GM18907 (cell line): Measurements from ENCODE around the gene MAPKAP1.
"Not testable (repeated sequence)": the region's sequence is repeated elsewhere in the genome, so short reads cannot be mapped to it uniquely, and the experiment has no call there.

Experiments
- ATAC-seq: cut with Tn5 transposase; IDR thresholded peaks from one replicate; pipeline ENCODE4 v1.9.1; 2021; ENCODE audit warnings: mild to moderate bottlenecking, moderate library complexity; ENCODE audit not compliant: unreplicated experiment

The MAPKAP1 gene

GRCh38 chr9:125421591-125422181 is 285.3 kb downstream of the MAPKAP1 start:
- no peak for ATAC-seq

DNA sequence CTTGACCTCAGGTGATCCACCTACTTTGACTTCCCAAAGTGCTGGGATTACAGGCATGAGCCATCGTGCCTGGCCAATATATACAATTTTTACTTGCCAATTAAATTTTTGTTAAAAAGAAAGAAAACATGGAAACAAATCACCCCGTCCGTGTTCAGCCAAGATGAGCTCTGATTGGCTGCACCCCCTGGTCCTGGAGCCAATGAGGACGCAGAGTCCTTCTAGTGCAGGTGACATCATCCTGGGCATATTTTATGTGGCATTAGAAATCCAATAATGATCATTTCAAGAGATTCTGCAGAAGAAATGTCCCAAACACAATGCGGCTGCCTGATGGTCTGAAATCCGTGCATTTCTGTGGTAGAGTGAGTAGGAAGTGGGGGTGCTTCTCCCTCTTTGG is 285.8 kb downstream of the MAPKAP1 start:
- ATAC-seq = no peak

DNA sequence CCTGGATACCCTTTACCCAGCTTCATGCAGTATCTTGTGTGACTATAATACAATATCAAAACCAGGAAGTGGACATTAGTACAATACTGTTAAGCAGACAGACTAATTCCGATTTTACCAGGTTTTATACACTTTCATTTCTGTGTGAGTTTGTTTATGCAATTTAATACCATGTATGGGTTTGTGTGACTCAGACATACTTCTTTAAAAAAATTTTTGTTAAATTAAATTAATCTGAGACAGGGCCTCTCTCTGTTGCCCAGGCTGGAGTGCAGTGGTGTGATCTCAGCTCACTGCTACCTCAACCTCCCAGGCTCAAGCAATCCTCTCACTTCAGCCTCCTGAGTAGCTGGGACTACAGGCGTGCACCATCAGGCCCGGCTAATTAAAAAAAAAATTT is 288.6 kb downstream of the MAPKAP1 start:
- ATAC-seq = no peak

DNA sequence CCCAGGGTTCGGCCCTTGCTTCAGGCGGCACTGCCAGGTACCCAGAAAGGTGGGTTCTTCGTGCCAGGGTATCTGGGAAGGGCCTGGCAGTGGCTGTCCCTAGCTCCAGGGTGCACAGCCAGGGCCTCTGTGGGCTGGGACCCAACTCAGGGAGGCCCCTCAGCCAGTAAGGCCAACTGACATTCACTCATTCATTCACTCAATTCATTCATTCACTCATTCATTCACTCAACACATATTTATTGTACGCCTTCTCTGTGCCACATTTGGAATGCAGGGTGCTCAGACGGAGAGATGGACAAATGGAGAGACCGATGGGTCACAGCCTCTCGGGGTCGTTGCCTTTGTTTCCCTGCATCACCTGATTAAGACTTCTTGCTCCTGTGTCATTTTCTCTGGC is 290.5 kb downstream of the MAPKAP1 start:
- no peak for ATAC-seq

GRCh38 chr9:125415583-125416460 is 291.2 kb downstream of the MAPKAP1 start:
- ATAC-seq = no peak

GRCh38 chr9:125413579-125413978 is 293.4 kb downstream of the MAPKAP1 start:
- no peak for ATAC-seq

GRCh38 chr9:125412166-125412565 is 294.8 kb downstream of the MAPKAP1 start:
- ATAC-seq = no peak

GRCh38 chr9:125411171-125411756 is 295.7 kb downstream of the MAPKAP1 start:
- ATAC-seq = no peak

- no peak for ATAC-seq
Observed at GRCh38 chr9:125410522-125410894, 296.5 kb downstream of the MAPKAP1 start.

DNA sequence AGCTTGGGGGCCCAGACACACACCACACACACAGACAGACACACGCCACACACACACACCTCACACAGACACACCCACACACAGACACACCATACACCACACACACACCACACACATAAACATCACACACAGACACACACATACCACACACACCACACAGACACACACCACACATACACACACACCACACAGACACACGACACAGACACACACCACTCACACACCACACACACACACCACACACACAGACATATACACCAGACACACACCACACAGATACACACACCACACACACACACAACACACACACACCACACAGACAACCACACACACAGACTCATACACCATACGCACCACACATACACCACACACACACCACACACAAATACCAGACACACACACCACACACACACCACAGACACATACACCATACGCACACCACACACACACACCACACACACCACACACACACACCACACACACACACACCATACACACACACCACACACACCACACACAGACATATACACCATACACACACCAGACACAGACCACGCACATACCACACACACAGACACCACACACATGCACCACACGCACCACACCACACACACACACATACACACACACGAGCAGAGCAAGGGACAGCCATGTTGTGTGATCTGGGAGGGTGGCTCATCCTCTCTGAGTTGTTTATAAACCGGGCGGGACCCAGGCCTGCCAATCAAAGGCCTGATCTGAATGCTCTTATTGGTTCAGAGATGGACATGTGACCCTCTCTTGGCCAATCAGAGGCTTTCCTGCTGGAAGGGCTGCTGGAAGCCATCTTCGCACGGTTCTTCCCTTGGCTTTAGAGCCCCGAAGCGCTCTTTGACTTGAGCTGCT is 297.1 kb downstream of the MAPKAP1 start:
- ATAC-seq = no peak

DNA sequence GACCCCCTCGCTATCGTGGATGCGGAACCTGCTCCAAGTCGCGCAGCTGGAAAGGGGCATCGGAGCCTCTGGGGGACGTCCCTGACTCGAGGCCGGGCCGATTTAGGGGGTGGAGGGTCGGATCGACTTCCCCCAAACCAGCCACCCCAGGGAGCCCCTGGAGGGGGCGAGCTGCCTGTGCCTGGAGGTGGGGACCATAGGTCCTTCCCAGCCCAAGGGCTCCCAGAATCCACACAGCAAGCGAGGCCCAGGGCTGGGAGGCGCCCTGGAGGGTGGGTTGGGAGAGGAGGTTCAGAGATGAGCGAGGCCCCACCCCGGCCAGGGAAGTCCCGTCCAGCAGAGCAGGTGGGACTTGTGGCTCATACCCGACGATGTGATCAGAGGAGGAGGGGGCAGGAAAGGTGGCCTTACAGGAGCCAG is 297.8 kb downstream of the MAPKAP1 start:
- no peak for ATAC-seq

DNA sequence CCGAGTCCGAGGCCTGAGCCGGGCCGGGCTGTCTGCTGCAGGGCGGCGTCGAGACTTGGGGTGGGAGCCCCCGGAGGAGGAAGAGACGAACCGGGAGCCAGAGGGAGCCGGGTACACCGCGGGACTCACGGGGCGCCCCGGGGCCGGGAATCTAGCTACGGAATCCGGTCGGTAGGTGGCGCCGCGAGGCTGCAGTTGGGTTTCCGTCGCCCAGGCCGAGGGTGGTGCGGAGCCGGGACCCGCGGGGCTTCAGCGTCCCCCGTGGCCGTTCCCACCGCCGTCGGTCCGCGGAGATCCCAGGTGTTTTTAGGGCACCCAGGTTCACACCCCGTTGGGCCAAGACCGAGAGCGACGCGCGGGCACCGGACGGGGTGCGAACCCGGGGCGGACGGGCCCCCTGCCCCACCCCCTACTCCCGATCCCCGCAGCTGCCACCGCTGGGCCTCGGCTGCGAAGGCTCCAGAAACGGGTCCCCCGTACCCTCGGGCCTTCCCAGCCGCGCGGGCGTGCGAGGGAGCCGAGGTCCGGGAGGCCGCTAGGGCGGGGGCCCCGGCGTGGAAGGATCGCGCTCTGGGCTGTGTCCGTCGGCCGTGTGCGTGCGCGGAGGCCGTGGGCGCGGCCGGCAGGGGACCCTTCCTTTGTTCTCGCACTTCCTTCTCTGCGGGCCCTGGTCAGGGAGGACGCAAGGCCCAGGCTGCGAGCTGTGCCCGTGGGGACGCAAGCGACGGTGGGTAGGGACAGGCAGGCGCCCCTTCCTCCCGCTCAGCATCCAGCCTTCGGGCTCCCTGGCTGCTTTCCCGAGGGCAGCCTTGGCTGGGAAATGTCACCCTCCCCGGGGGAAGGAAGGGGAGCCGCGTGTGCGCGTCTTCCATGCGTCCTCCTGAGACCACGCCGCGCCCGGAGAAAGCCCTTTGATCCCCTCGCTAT is 298.8 kb downstream of the MAPKAP1 start:
- ATAC-seq = peak; percentile 67

- ATAC-seq = no peak
Observed at GRCh38 chr9:125407432-125407973, 299.5 kb downstream of the MAPKAP1 start.

DNA sequence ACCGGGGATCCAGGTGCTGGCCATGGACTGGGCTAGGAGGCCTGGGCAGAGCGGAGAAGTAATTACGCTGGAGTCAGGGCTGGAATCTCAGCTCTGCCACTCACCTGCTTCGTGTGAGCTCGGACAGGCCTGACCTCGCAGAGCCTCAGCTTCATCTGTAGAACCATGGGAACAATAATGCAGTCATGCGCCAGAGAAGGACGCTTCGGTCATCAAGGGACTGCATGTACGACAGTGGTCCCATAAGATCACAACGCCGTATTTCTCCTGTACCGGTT is 300.3 kb downstream of the MAPKAP1 start:
- ATAC-seq = no peak

GRCh38 chr9:125405938-125406809 is 300.8 kb downstream of the MAPKAP1 start:
- no peak for ATAC-seq

DNA sequence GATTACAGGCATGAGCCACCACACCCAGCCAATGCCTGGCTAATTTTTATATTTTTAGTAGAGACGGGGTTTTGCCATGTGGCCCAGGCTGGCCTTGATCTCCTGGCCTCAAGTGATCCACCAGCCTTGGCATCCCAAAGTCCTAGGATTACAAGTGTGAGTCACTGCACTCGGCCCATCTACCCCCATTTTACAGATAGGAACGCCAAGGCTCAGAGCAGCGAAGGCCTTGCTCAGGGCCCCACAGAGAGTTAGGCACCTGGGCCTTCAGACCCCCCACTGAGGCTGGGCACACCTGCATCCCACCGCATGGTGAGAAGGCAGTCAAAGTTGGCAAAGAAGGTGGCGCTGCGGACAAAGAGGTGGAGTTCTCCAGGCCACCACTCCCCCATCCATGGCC is 302.3 kb downstream of the MAPKAP1 start:
- ATAC-seq = no peak

DNA sequence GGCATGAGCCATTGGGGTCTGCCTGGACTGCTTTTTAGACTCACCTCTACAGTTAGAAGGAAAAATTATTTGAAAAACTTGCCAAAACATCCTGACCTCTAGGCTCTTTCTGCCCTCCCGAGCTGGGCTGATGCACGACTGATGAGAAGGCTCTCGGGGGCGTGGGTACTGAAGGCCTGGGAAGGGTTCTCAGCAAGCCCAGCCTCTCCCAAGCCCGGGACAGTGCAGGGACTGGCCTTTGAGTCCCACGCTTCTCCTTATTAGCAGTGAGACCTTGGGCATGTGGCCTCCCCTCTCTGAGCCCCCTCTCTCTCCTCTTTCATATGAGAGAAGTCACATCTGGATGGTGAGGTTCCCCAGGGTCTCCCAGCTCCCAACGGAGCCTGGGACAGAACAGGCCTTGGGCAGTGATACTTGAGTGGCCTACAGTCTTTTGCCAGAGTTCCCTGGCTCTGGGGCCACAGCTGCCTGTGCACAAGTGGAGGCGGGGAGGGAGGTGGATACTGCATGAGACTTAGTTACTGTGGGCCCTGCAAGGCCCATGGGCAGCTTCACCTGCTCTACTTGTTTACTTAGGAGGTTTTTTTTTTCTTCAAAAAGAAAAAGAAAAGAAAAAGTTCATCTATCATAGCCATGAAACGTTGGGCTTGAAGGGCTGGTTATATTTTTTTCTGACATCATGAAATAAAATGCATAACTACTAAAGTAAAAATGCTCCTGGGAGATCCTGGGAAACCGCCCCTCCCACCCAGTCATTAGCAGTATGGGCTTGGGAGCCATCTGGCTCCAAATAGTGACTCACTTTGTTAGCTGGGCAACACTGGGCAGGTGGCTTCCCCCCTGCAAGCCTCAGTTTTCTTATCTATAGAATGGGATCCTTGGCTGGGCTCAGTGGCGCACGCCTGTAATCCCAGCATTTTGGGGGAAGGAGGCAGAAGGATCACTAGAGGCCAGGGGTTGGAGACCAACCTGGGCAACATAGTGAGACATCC is 306.0 kb downstream of the MAPKAP1 start:
- ATAC-seq = no peak

- ATAC-seq = not testable (repeated sequence)
Observed at GRCh38 chr9:125400232-125400631, 306.8 kb downstream of the MAPKAP1 start.
